DMS 273 (cell line): ENCODE measurements around the gene ABHD12B.
A peak's percentile ranks its signal among the peaks of the same experiment; 100 is the strongest.

ENCODE experiments used
- DNase-seq: peaks from one replicate; lab custom pipeline; 2025; ENCODE audit not compliant: unreplicated experiment; lab: John Stamatoyannopoulos, UW

ABHD12B gene

GRCh38 chr14:50837850-50838470, 33.9 kb upstream of the ABHD12B start:
- DNase-seq, result no peak

- no peak for DNase-seq
Observed at GRCh38 chr14:50839048-50839447, 32.8 kb upstream of the ABHD12B start.

GRCh38 chr14:50839691-50840090, 32.2 kb upstream of the ABHD12B start:
- DNase-seq, result peak; percentile 26

- DNase-seq, result no peak
Observed at GRCh38 chr14:50844391-50844790, 27.5 kb upstream of the ABHD12B start.

- DNase-seq, result no peak
Observed at GRCh38 chr14:50845166-50845565, 26.7 kb upstream of the ABHD12B start.

GRCh38 chr14:50846226-50846880, 25.5 kb upstream of the ABHD12B start:
- no peak for DNase-seq

- DNase-seq, result no peak
Observed at GRCh38 chr14:50853891-50854290, 18.0 kb upstream of the ABHD12B start.

GRCh38 chr14:50854521-50854920, 17.3 kb upstream of the ABHD12B start:
- DNase-seq, result no peak

- DNase-seq, result no peak
Observed at GRCh38 chr14:50855558-50855957, 16.3 kb upstream of the ABHD12B start.

- no peak for DNase-seq
Observed at GRCh38 chr14:50856660-50857059, 15.2 kb upstream of the ABHD12B start.

GRCh38 chr14:50859296-50859624, 12.6 kb upstream of the ABHD12B start:
- no peak for DNase-seq

GRCh38 chr14:50860478-50861086, 11.3 kb upstream of the ABHD12B start:
- DNase-seq, result peak; percentile 92

GRCh38 chr14:50862036-50862570, 9.8 kb upstream of the ABHD12B start:
- no peak for DNase-seq

- DNase-seq, result no peak
Observed at GRCh38 chr14:50864237-50864636, 7.6 kb upstream of the ABHD12B start.

- DNase-seq, result no peak
Observed at GRCh38 chr14:50864946-50865345, 6.9 kb upstream of the ABHD12B start.

GRCh38 chr14:50865391-50866076, 6.3 kb upstream of the ABHD12B start:
- DNase-seq, result no peak

GRCh38 chr14:50871228-50871627, 625 bp upstream of the ABHD12B start:
- no peak for DNase-seq

- DNase-seq, result no peak
Observed at GRCh38 chr14:50874757-50875156, 2.9 kb downstream of the ABHD12B start.

GRCh38 chr14:50875359-50876070, 3.7 kb downstream of the ABHD12B start:
- DNase-seq, result no peak

- no peak for DNase-seq
Observed at GRCh38 chr14:50882932-50883826, 11.3 kb downstream of the ABHD12B start.
